Measurements from ENCODE around the gene KIF16B.

DNA sequence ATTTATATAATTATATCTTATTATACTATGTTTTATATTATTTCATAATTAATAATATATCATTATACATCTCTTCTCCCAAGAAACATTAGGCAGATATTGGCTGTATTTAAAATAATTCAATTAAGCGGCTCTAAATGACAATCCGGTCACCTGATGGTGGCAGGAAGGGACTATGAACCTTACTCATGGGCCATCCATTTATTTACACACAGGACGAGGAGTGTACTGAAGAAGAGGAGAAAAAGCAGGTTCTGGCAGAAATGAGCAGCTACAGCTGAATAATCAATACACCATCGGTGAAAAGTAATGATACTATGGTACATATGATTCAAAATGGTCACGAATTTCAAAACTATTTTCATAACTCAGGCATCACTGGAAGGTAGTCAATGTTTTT, 277.7 kb downstream of the KIF16B start:
- TF ChIP-seq JUND (IDR thresholded peaks at IDR 0.05) = no peak
- TF ChIP-seq, protein P1, sequence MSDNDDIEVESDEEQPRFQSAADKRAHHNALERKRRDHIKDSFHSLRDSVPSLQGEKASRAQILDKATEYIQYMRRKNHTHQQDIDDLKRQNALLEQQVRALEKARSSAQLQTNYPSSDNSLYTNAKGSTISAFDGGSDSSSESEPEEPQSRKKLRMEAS (IDR thresholded peaks at IDR 0.05) = no peak
- no peak for TF ChIP-seq EZH2 (IDR thresholded peaks at IDR 0.05)
- TF ChIP-seq, protein P2, sequence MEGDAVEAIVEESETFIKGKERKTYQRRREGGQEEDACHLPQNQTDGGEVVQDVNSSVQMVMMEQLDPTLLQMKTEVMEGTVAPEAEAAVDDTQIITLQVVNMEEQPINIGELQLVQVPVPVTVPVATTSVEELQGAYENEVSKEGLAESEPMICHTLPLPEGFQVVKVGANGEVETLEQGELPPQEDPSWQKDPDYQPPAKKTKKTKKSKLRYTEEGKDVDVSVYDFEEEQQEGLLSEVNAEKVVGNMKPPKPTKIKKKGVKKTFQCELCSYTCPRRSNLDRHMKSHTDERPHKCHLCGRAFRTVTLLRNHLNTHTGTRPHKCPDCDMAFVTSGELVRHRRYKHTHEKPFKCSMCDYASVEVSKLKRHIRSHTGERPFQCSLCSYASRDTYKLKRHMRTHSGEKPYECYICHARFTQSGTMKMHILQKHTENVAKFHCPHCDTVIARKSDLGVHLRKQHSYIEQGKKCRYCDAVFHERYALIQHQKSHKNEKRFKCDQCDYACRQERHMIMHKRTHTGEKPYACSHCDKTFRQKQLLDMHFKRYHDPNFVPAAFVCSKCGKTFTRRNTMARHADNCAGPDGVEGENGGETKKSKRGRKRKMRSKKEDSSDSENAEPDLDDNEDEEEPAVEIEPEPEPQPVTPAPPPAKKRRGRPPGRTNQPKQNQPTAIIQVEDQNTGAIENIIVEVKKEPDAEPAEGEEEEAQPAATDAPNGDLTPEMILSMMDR (IDR thresholded peaks at IDR 0.05 in 2 of 3, conservative IDR thresholded peaks at IDR 0.05 in 1 of 3; ENCODE audit: borderline replicate concordance in 1 of 3, insufficient read depth in 1 of 3, low read depth in 2 of 3, low read length in 2 of 3) = no peak
- no peak for TF ChIP-seq POLR2AphosphoS5 (IDR thresholded peaks at IDR 0.05; ENCODE audit: low read depth, low read length)
- TF ChIP-seq ZFX (IDR thresholded peaks at IDR 0.05) = no peak
- TF ChIP-seq POLR2A (IDR thresholded peaks at IDR 0.05; ENCODE audit: borderline replicate concordance, extremely low read depth, insufficient read depth, insufficient read length) = no peak
- TF ChIP-seq CEBPB (IDR thresholded peaks at IDR 0.05; ENCODE audit: low read depth) = no peak
- no peak for TF ChIP-seq RAD21 (IDR thresholded peaks at IDR 0.05; ENCODE audit: low read depth)
- TF ChIP-seq EGR1 (IDR thresholded peaks at IDR 0.05; ENCODE audit: low read depth) = no peak
- no peak for TF ChIP-seq SP1 (IDR thresholded peaks at IDR 0.05; ENCODE audit: low read depth)
- TF ChIP-seq SRF (IDR thresholded peaks at IDR 0.05; ENCODE audit: low read depth) = no peak
